GM23338 (cell line): ENCODE measurements around the gene GPHN.

ENCODE experiments used
- CREB1 ChIP-seq: fragments of 250-450 bp; sonication (Bioruptor Pico); IDR thresholded peaks from 2 replicates; pipeline ENCODE4 v1.5.0; 2020; ENCODE audit warnings: low read depth, mild to moderate bottlenecking, moderate library complexity
- EZH2 ChIP-seq: fragments of 200-600 bp; sonication (generic); IDR thresholded peaks from one replicate; pipeline ENCODE4 v1.8.0; 2017; ENCODE audit warnings: antibody characterized with exemption, mild to moderate bottlenecking, low read depth; ENCODE audit not compliant: unreplicated experiment
- EZH2phosphoT487 ChIP-seq: fragments of 200-600 bp; sonication (generic); IDR thresholded peaks from one replicate; pipeline ENCODE4 v1.8.1; 2018; ENCODE audit warnings: antibody characterized with exemption; ENCODE audit not compliant: unreplicated experiment
- NANOG ChIP-seq: IDR thresholded peaks from 2 replicates; pipeline ENCODE4 v1.6.1; 2016; ENCODE audit warnings: antibody characterized with exemption, borderline replicate concordance
- POLR2AphosphoS5 ChIP-seq: IDR thresholded peaks from 2 replicates; pipeline ENCODE4 v1.6.1; 2016; ENCODE audit warnings: antibody characterized with exemption, low read depth
- TF ChIP-seq, protein P1 (sequence below), 2 experiments: fragments of 200-600 bp in 1 of 2; sonication (generic) in 1 of 2; conservative IDR thresholded peaks; 2 replicates each; pipeline versions ENCODE4 v1.5.1 to v1.6.1; 2016 to 2017; ENCODE audit warnings: antibody characterized with exemption in 2 of 2, low read depth in 2 of 2, mild to moderate bottlenecking in 2 of 2, moderate library complexity in 1 of 2
- TF ChIP-seq, protein P2 (sequence below): IDR thresholded peaks from one replicate; pipeline ENCODE4 v1.6.1; 2018; ENCODE audit warnings: antibody characterized with exemption; ENCODE audit not compliant: unreplicated experiment

DNA sequence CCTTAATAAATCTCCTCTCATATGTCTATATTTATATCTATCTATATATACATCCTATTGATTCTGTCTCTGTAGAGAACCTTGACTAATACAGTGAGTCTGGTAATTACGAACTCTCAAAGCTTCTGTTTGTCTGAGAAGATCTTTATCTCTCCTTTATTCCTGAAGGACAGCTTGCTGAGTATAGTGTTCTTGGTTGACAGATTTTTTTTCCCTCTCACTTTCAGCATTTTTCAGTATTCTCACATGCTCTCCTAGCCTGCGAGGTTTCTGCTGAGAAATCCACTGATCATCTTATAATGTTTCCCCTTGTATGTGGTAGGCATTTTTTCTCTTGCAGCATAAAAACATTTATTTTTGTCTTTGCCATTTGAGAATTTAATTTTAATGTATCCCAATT is 67.1 kb downstream of the GPHN start:
- no peak for TF ChIP-seq EZH2
- TF ChIP-seq POLR2AphosphoS5 = no peak
- TF ChIP-seq, protein P1, sequence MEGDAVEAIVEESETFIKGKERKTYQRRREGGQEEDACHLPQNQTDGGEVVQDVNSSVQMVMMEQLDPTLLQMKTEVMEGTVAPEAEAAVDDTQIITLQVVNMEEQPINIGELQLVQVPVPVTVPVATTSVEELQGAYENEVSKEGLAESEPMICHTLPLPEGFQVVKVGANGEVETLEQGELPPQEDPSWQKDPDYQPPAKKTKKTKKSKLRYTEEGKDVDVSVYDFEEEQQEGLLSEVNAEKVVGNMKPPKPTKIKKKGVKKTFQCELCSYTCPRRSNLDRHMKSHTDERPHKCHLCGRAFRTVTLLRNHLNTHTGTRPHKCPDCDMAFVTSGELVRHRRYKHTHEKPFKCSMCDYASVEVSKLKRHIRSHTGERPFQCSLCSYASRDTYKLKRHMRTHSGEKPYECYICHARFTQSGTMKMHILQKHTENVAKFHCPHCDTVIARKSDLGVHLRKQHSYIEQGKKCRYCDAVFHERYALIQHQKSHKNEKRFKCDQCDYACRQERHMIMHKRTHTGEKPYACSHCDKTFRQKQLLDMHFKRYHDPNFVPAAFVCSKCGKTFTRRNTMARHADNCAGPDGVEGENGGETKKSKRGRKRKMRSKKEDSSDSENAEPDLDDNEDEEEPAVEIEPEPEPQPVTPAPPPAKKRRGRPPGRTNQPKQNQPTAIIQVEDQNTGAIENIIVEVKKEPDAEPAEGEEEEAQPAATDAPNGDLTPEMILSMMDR (conservative IDR thresholded peaks at IDR 0.05; ENCODE audit: low read depth in 2 of 2) = no peak
- TF ChIP-seq, protein P2, sequence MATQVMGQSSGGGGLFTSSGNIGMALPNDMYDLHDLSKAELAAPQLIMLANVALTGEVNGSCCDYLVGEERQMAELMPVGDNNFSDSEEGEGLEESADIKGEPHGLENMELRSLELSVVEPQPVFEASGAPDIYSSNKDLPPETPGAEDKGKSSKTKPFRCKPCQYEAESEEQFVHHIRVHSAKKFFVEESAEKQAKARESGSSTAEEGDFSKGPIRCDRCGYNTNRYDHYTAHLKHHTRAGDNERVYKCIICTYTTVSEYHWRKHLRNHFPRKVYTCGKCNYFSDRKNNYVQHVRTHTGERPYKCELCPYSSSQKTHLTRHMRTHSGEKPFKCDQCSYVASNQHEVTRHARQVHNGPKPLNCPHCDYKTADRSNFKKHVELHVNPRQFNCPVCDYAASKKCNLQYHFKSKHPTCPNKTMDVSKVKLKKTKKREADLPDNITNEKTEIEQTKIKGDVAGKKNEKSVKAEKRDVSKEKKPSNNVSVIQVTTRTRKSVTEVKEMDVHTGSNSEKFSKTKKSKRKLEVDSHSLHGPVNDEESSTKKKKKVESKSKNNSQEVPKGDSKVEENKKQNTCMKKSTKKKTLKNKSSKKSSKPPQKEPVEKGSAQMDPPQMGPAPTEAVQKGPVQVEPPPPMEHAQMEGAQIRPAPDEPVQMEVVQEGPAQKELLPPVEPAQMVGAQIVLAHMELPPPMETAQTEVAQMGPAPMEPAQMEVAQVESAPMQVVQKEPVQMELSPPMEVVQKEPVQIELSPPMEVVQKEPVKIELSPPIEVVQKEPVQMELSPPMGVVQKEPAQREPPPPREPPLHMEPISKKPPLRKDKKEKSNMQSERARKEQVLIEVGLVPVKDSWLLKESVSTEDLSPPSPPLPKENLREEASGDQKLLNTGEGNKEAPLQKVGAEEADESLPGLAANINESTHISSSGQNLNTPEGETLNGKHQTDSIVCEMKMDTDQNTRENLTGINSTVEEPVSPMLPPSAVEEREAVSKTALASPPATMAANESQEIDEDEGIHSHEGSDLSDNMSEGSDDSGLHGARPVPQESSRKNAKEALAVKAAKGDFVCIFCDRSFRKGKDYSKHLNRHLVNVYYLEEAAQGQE = no peak
- TF ChIP-seq NANOG = no peak
- no peak for TF ChIP-seq EZH2phosphoT487
- no peak for TF ChIP-seq CREB1
